GM12873 (cell line): Measurements from ENCODE around the gene PREX1.

ENCODE experiments used
- CTCF ChIP-seq: IDR thresholded peaks from 2 replicates; pipeline ENCODE4 v1.5.1; 2012; ENCODE audit warnings: low read depth, mild to moderate bottlenecking, moderate library complexity, low read length, control low read depth; ENCODE audit not compliant: insufficient read depth; ENCODE audit errors: missing control alignments

PREX1 gene

GRCh38 chr20:48711044-48711428 is 116.8 kb downstream of the PREX1 start:
- no peak for TF ChIP-seq CTCF

GRCh38 chr20:48710341-48711043 is 117.3 kb downstream of the PREX1 start:
- no peak for TF ChIP-seq CTCF

- TF ChIP-seq CTCF, result no peak
These were observed 118.1 kb downstream of the PREX1 start for GRCh38 chr20:48709744-48710143.

DNA sequence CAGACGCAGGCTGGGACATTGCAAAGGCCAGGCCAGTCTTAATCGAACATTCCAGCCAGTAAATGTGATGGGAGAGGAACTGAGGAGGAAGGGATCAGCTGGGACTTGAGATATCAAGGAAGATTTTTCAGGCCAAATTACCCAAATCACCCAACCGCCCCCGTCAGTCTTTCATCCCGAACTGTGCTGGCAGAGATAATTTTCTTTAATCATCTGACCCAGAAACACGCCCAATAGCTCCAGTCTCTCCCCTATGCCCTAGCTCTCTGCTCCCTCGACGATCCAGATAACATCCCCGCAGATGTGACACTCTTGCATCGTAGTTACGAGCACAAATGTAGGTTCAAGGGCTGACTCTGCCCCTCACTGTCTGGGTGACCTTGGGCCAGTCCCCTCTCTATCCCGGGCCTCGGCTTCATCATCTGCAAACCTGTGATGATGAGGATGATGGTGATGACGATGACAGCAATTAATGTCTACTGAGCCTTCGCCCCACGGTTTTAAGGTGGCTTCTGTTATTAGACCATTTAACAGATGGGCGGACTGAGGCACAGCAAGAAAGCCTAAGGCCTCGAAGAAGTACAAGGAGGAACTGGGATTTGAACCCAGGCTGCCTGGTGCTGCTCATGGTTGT is 118.6 kb downstream of the PREX1 start:
- TF ChIP-seq CTCF, result no peak

GRCh38 chr20:48708630-48709029 is 119.2 kb downstream of the PREX1 start:
- no peak for TF ChIP-seq CTCF

DNA sequence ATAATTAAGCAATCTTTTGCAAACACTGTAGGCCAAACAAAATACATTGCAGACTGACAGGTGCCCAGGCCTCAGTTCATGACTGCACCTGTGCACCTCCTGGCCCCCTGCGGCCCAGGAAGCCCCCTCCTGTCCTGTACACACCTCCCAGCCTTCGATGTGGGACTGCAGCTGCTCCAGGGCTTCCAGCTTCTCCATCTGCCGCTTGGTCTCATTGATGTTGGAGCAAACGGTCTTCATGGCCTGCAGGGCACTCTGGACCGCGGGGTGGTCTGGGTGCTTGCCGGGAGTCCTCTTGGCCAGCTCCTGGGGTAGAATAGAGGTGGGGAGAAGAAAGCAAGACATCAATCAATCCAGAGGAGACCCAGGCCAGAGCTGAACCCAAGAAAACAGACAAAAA is 119.7 kb downstream of the PREX1 start:
- no peak for TF ChIP-seq CTCF

DNA sequence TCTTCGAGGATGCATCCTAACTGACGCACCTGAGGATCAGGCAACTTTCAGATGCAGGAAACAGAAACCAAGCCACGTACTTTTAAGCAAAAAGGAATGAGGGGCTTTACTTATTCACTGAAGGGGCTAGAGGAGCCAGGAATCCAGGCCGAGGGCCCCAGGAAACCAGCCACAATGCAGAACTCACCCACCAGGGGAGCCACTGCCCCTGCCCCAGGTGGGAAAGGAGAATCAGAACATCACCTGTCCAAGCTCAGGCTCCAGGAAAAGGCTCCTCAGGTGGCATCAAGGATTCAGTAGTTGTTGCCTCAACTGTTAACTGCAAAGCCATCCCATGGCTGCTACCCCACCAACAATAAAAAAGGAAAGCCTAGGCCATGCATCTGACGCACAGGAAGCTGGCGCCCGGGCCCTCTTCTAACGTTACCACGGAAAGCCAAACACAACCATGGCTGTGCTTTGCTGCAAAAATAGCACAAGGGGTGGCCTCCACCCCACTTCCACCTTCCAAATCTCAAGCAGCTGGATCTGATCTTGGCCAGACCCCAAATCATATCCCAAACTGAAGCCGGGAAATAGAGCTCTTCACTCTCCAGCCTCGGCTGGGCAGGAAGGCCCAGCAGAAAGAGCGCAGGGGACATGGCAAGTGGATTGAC is 121.0 kb downstream of the PREX1 start:
- TF ChIP-seq CTCF, result peak; percentile 25
